HG03064 (cell line): ENCODE results near the gene POR.
"Not testable (repeated sequence)": the region's sequence is repeated elsewhere in the genome, so short reads cannot be mapped to it uniquely, and the experiment has no call there.

ENCODE experiments used
- ATAC-seq: cut with Tn5 transposase; IDR thresholded peaks from one replicate; pipeline ENCODE4 v1.9.1; 2021; ENCODE audit warnings: low read depth; ENCODE audit not compliant: unreplicated experiment

The POR gene

DNA sequence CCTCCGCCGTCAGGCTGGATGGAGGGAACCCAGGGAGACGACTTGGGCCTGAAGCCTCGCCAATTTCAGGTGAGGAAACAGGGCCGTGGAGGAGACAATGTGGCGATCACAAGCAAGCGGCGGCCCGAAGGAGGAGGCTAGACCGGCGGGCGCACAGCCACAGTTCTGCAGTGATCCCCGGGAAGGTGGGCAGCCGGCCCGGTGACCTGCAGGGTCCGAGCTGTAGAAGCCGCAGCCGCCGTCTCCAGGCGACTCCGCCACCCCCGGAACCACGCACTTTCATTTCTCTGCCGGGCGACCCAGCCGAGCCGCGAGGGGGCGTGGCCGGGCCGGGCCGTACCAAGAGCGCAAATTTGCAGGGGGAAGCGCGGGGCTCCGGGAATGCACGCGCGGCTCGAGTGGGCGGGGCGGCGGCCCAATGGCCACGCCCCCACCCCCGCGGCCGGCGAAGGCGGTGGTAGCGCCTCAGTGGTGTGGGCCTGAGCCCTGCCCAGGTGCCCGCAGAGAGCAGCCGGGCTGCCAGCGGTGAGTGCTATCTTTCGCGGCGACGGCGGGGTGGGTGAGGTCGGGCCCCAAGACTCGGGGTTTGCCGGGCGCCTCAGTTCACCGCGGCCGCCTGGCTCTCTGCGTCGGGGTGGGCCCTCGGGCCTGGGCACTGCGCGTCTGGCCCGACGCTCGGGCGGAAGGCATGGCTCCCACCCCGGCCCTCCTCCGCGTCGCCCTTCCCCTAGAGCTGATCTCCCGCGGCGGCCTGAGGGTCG lies at the start of gene POR:
Gene POR (plus strand): TSS at position 501 of the 761 bp plus-strand sequence. CDS start 38,847 bp downstream, outside the sequence.
- peak; percentile 79 for ATAC-seq

DNA sequence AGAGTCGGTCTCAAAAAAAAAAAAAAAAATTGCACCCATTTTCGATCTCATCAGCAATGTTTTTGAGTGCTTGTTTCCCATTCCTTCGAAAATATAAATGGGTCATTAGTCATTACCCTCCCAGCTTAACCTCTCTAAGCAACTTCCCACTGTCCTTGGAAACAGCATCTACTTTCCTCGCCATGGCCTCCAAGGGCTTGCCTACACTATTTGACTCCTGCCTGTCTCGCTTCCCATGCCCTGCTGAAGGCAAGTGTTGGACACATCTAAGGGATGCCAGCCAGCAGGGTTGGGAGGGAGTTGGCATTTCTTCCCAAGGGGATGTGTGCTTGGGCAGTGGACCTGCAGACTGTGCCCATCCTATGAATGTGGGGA lies 48.9 kb upstream of the POR start:
- ATAC-seq: no peak

DNA sequence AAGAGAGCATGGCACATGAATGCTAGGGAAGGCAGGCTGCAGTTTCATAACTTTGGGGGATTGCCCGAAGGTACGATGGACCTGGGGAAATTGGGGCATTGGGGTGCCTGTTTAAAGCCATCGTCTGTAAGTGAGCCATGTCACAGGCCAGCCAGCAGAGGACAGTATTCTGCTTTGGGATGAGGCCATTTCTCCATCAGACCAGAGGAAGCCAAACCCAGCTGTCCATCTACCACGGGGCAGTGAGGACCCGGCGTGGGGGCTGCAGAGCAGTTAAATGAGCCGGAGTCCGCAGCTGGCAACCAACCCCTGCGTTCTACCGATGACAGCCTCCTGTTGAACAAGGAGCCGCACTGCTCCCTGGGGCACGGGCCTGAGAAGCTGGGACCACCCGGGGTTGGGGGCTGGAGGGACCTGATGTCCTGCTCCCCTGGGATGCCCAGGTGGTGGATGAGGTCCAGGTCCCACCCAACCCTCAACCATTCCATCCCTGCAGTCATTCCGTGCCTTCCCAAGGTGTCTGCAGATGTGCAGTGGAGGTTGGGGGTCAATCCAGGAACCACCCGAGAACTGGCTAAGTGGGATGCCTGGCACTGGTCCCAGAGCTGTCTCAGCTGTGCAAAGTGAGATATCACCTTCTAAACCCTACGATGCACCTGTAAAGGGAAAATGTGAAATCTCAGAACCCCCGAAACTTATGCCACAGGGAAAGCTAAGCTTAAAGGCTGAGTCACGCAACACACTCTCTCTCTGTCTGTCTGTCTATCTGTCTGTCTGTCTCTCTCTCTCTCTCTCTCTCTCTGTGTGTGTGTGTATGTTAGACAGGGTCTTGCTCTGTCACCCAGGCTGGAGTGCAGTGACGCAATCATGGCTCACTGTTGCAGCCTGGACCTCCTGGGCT lies 48.2 kb upstream of the POR start:
- no peak for ATAC-seq

DNA sequence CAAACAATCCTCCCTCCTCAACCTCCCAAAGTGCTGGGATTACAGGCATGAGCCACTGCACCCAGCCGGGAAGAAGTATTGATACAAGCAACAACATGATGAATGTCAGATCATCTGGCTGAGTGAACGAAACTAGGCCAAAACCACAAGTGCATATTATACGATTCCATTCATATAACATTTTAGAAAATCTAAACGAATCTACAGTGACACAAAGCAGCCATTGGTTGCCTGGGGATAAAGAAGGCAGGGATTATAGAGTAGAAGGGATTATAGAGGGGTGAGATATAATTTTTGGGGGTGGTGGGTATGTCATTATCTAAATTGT lies 47.6 kb upstream of the POR start:
- no peak for ATAC-seq

DNA sequence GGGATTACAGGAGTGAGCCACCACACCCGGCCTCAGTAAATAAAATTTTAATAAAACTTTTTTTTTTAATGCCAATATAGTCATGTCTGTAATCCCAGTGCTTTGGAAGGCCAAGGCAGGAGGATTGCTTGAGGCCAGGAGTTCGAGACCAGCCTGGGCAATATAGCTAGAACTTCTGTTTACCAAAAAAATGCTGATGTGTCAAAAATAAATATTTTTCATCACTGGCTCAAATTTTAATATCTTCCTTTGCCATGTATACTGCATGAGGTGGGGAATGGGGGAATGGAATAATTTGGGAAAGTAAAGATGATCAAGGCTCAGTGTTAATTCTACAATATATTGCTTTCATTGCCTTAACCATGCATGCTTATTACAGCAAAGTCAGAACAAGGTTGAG lies 46.8 kb upstream of the POR start:
- no peak for ATAC-seq

DNA sequence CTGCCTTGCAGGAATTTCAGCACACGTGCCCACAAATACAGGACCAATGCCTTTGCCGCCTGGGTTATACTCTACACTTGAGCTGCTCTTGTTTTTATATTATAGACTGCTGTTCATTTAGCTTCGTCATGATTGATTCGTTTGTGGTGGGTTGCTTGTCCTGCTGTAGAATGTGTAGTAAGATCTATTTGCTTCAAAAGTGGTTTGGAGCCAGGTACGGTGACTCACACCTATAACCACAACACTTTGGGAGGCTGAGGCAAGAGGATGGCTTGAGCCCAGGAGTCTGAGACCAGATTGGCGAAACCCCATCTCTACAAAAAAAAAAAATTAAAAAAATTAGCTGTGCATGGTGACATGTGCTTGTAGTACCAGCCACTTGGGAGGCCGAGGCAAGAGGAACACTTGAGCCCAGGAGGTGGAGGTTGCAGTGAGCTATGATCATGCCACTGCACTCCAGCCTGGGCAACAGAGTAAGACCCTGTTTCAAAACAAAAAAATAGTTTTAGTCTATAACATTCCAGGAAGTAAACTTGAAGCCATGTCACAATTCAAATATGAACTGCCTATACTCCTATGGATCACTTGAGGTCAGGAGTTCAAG lies 45.1 kb upstream of the POR start:
- ATAC-seq: no peak

DNA sequence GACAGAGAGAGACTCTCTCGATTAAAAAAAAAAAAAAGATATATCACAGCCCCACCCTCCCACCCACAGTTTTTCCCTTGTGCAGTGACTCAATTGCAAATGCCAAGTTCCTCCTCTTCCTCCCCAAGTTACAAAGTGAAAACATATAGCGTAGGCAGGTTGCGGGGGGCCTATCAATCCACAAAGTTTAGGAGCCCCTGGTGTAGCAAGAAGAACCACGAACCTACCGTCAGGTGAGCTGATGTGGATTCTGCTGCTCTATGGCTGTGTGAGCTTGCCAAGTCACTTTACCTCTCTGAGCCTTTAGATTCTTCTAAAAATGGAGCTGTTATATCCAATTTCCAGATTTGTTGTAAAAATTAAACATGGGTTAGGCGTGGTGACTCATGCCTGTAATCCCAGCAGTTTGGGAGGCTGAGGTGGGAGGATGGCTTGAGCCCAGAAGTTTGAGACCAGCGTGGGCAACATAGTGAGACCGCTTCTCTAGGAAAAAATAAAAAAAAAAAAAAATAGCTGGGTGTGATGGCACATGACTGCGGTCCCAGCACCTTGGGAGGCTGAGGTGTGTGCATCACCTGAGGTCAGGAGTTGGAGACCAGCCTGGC lies 44.3 kb upstream of the POR start:
- ATAC-seq: no peak

DNA sequence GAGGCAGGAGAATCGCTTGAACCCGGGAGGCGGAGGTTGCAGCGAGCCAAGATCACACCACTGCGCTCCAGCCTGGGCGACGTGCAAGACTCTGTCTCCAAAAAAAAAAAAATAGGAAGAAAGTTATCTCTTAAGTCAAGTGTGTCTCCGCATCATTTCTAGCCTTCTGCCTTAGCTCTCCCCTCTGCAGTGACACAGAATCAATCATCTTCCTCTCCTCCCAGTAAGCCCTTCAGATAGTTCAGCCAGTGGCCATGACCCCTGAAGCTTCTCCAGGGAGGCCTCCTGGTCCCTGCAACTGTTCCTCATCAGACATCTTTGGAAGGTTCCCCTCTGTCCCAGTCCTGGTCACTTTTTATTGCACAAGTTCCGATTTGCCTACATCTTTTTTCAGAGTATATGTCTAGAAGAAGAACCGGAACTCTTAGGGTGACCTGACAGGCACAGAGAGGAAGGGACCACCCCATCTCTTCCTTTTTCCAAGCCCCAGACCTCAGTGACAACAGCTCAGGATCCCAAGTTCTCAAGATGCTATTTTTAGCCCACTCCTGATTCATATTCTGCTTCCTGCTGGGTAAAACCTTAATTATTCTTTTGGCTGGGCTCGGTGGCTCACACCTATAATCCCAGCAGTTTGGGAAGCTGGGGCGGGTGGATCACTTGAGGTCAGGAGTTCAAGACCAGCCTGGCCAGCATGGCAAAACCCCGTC lies 42.7 kb upstream of the POR start:
- no peak for ATAC-seq

DNA sequence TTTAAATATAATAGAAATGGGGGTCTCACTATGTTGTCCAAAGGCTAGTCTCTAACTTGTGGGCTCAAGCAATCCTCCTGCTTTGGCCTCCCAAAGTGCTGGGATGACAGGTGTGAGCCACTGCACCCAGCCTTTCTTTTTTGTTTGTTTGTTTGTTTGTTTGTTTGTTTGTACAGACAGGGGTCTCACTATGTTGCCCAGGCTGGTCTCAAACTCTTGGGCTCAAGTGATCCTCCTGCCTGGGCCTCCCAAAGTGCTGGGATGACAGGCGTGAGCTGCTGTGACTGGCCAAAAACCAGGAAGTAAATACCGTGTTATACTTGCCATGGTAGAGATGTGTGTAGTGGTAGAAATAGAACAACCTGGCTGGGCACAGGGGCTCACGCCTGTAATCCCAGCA lies 40.8 kb upstream of the POR start:
- not testable (repeated sequence) for ATAC-seq

DNA sequence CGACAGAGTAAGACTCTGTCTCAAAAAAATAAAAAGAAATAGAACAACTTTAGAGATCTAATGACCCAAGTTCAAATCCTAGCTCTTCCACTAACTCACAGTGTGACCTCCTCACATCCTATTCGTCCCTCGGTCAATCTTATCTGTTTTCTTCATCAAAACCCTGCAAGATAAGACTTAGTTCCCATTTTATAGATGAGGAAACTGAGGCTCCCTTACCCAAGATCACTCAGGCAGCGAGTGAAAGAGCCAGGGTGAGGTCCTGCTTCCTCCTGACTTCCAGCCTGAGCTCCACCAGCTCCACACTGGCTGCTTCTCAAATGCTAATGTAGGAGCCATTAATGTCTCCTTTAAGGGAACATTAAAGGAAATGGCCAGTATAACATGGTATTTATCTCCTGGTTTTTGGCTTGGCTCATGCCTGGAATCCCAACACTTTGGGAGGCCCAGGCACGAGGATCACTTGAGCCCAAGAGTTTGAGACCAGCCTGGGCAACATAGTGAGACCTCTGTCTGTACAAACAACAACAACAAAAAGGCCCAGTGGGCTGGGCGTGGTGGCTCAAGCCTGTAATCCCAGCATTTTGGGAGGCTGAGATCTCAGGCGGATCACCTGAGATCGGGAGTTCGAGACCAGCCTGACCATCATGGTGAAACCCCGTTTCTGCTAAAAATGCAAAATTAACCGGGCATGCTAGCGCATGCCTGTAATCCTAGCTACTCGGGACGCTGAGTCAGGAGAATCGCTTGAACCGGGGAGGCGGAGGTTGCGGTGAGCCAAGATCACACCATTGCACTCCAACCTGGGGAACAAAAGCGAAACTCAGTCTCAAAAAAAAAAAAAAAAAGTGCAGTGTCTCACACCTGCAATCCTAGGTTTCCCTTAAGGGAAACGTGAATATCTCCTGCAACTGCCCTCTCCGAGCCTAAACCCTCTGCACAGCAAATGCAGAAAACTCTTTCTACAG lies 39.6 kb upstream of the POR start:
- ATAC-seq: no peak

DNA sequence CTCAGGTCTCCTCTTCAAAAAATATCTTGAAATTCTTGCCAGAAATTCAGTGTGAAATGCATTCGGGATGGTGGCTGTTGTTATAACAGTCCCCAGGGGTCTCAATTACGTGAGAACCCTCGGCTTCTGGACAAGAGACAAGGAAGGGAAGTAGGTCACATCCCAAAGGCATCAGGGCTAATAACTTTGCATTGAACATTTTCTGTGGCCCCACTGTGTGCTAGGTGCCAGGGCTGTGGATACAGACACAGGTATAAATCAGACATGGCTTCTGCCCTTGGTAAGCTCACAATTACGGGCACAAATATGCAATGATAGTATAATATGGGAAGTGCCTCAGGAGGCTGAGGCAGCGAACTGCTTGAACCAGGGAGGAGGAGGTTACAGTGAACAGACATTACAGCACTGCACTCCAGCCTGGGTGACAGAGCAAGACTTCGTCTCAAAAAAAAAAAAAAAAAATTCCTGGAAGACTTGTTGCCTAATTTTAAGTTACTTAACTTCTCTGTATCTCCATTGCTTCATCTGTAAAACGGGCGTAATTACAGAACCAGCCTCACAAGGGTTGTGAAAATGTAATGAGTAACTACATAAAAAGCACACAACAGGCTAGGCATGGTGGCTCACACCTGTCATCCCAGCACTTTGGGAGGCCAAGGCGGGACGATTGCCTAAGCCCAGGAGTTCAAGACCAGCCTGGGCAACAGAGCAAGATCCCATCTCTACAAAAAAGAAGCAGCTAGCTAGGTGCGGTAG lies 38.7 kb upstream of the POR start:
- no peak for ATAC-seq

DNA sequence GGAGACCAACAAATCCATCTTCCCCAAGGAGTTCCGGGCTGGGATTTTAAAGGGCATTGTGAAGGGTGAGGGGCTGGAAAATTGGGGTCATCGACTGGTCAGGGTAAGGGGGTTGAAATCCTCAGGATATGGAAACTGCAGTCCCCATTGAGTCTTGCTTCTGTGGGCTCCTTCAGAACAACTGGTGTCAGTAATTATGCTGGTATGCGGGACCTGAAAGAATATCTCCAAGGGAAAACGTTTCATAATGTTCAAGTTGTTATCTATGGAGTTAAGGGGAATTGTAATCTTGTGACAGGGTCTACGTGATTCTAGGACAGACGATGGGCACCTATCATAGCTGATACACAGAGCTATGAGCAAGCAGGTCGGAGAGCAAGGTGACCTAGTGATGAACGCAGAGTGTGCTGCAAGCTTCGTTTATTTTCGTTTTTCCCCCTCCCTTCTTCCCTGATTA lies 36.6 kb upstream of the POR start:
- ATAC-seq: peak; percentile 31

DNA sequence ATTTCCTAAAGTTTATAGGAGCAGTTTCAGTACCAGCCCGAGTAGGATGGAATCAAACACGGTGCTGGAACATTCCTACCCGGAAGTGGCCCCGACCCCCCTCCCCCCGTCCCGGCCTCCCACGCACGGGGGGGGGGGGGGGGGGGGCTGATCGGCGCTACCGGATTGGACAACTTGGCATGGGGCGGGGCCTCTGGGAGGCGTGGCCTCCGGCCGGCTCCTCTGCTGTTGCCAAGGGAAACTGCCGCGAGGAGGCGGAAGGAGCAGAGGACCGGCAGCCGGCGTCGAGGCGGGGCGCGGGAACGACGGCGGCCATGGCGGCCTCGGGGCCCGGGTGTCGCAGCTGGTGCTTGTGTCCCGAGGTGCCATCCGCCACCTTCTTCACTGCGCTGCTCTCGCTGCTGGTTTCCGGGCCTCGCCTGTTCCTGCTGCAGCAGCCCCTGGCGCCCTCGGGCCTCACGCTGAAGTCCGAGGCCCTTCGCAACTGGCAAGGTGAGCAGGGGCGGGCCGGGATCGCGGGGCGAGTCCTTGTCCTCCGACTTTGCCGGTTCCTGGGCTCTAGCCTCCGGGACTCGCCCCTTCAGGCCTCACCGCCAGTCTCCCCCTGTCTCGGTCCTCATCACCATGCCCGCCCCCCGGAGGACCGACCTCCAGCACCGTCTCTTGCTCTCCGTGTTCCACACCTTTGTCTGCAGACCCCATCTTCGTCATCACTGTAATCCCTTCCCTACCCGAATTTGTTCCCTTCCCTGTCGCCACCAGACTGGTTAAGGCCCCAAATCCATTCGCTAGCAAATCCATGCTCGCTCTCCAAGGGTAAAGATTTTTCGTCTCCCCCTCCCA lies 36.0 kb upstream of the POR start, which contains the start of gene RHBDD2:
Gene RHBDD2 (plus strand): TSS at position 266 of the 843 bp plus-strand sequence. CDS start 49 bp downstream, at position 315.
- peak; percentile 89 for ATAC-seq

DNA sequence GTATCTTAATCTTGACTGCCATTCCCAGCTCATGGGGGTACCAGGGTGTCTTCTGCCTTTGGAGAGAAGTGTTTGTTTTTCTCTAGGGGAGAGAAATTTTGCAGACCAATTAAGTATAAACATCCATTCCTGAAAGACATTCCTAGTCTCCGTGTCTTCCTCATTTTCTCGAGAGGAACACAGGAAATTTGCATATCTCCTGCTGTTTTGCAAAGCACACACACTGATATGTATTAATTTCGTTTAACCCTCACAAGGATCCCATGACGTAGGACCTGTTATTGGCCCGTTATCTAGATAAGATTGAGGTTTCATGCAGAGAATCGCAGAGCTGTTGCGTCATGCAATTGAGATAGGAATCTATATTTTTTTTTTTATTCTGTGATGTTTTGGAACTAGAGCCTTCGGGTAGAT lies 35.2 kb upstream of the POR start:
- no peak for ATAC-seq

DNA sequence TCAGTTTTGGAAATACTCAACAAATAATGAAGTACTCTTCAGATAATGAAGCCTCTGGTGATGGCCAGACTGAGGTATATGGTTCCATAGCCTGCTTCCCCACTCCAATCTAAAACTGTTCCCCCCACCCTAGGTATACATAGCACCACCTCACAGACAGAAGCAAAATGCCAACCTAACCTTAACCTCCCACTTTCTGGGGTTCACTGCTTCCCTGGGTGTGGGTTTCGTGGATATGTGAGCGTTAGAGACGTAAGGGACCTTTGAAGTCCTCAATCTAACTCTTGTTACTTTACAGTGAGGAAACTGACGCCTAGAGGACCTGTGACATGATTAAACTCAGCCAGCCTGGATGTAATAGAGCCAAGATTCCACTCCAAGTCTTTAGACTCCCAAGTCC lies 34.7 kb upstream of the POR start:
- no peak for ATAC-seq

DNA sequence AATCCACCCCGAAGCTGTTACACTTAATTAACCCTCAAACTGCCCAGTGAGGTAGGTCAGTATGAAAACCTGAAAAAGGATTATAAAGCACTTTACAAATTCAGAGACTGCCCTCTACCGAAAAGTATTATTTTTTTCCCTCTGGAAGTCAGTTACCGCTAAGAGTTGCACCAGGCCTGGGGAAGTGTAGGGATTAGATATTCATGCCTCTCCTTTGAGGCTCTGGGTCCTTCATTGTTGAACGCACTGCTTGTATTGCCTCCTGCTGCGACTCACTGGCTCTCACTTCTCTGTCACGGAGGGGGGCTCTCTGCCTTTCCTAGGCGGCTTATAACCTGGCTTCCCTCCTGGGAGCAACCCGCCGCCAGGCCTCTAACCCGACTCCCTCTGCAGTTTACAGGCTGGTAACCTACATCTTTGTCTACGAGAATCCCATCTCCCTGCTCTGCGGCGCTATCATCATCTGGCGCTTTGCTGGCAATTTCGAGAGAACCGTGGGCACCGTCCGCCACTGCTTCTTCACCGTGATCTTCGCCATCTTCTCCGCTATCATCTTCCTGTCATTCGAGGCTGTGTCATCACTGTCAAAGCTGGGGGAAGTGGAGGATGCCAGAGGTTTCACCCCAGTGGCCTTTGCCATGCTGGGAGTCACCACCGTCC lies 33.4 kb upstream of the POR start:
- no peak for ATAC-seq

DNA sequence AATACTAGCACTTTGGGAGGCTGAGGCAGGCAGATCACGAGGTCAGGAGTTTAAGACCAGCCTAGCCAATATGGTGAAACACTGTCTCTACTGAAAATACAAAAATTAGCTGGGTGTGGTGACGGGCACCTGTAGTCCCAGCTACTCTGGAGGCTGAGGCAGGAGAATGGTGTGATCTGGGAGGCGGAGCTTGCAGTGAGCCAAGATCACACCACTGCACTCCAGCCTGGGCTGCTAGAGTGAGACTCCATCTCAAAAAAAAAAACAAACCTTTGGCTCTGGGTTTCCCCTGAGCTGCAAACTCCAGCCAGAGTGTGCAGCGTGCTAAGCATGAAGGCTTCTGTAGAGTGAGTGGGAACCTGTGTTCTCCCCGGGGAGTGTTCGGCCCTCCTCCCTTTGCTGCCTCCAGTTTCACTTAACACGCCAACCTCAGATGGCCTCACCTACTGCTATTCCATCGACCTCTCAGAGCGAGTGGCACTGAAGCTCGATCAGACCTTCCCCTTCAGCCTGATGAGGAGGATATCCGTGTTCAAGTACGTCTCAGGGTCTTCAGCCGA lies 31.6 kb upstream of the POR start:
- not testable (repeated sequence) for ATAC-seq
